A673 (cell line): ENCODE data around the gene TAF15.

Experiments used
- CTCF ChIP-seq: fragments of 300-800, 200-600 bp; sonication (generic); conservative IDR thresholded peaks from 2 replicates; pipeline ENCODE4 v1.5.1; 2017; ENCODE audit warnings: low read depth, mild to moderate bottlenecking, antibody characterized with exemption, low read length, moderate library complexity, mixed read lengths
- EZH2 ChIP-seq: fragments of 200-600 bp; sonication (generic); IDR thresholded peaks from 2 replicates; pipeline ENCODE4 v1.6.1; 2017; ENCODE audit warnings: borderline replicate concordance, low read depth, mild to moderate bottlenecking, mixed read lengths, antibody characterized with exemption, low read length; ENCODE audit not compliant: poor library complexity, severe bottlenecking

DNA sequence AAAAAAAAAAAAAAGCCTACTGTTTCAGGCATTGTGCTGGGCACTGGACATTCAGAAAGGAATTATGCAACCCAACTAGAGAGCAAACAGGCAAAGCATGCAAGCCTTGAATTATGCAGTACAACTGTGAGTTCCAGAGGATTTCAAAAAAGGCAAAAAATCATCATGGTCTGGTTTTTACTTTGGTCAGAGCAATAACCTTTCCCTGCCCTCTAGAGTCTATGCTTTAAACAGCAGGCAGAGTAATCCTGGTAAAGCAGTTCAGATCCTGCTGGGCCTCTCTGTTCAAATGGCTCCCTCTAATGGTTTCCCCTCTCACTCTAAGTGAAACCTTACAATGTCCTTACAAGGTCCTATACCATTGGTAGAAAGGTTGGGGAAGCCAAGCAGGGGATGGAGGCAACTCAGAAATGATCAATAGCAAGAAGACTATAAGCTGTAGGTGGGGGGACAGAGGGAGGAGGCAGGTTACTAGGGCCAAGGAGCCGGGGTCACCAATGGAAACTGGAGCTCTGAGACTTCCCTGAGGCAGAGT, 4.6 kb upstream of the TAF15 start:
- TF ChIP-seq CTCF, result peak; percentile 66
- no peak for TF ChIP-seq EZH2
